Stimulated activated CD8-positive, alpha-beta memory T cell treated with anti-CD3 and anti-CD28 coated beads, Interleukin-12 subunit alpha, Interleukin-12 subunit beta, amount 100 ng/mL, for 24 hours (primary cell): ENCODE data around the gene KIF23.
"Not testable (repeated sequence)": the region's sequence is repeated elsewhere in the genome, so short reads cannot be mapped to it uniquely, and the experiment has no call there.

Experiments
- DNase-seq: peaks from one replicate; pipeline ENCODE4 v3.0.0-alpha.2; 2020; ENCODE audit errors: extremely low read depth

The KIF23 gene

DNA sequence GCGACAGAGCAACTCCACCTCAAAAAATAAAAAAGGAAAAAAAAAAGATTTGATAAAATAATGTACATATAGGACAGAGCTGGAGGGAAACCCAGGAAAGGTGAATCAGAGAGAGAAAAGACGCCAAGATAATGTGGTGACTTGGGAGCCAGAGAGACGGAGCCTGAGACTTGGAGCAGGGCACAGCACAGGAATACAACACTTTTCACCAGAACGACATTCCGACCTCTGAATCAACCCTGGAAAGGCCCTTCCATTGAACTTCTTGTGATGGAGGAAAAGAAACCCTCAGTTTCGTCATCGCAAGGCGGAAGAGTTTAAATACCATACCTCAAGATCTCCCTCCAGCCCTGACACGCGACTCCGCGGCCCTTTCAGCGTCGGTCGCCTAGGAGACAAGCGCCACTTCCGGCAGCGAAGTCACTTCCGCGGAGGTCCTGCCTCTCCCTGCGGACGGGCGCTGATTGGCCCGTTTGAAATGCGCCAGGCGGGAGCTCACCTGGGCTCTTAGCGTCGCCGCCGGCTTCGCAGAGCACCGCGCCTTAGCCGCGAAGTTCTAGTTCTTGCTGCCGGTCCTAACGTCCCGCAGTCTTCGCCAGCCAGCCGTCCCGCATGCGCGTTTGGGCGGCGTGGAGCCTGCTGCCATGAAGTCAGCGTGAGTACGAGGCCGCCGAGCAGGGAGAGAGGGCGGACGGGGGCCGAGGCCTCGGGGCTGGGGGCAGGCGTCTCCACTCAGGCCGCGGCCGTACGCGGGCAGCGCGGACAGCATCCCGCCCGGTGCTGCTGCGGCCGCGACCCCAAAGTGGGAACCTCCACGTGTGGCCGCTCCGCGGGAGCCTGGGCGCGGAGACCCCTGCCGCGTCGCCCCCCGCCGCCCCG, at the start of gene KIF23:
Gene KIF23, plus strand, starts transcription at position 528 of the 879 bp plus-strand sequence. Its CDS starts 117 bp downstream, at position 645.
- peak; percentile 85 for DNase-seq

DNA sequence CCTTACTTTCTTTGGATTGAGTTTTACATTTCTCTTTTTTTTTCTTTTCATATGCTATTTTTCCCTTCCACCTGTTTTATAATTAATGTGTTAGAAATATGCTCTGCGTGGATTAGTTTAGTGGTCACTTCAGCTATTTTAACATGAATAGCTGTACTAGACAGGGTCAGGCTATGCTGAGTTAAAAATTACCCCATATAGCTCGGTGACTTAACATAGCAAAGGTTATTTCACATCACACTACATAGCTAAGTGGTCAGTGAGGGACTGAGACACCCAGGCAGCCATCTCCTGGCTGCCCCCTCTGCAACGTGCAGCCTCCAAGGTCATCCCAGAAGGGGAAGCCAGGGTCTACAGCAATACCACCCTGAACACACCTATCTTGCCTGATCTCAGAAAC, 46.9 kb upstream of the KIF23 start:
- no peak for DNase-seq

DNA sequence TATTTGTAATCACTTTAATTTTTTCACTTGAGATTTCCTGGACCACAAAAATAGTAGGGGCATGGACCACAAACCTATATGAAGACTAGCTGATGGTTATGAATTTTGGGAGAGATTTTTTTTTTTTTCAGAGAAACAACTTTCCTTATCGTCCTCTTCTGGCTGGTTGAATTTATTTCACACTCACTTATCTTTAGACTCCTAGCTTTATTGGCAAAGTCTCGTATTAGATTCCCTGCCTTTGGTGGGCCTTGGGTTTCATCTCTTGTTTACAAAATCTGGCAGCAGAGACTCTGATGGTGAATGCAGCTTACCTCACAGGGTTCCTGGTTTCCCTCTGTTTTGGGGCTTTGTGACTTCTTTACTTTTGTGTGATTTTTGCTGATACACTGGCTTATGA, 44.5 kb upstream of the KIF23 start:
- DNase-seq: no peak

DNA sequence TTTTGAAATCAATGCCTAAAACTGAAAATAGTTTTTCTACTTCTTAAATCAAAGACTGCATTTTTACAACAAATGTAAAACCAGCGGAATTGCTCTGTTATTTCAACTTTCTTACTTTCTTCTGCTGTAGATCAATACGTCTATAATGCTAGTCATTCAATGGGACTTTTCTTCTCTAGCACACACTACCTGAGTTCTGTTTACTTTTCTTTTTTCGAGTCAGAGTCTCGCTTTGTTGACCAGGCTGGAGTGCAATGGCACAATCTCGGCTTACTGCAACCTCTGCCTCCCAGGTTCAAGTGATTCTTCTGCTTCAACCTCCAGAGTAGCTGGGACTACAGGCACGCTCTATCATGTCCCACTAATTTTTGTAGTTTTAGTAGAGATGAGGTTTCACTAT, 40.7 kb upstream of the KIF23 start:
- no peak for DNase-seq

DNA sequence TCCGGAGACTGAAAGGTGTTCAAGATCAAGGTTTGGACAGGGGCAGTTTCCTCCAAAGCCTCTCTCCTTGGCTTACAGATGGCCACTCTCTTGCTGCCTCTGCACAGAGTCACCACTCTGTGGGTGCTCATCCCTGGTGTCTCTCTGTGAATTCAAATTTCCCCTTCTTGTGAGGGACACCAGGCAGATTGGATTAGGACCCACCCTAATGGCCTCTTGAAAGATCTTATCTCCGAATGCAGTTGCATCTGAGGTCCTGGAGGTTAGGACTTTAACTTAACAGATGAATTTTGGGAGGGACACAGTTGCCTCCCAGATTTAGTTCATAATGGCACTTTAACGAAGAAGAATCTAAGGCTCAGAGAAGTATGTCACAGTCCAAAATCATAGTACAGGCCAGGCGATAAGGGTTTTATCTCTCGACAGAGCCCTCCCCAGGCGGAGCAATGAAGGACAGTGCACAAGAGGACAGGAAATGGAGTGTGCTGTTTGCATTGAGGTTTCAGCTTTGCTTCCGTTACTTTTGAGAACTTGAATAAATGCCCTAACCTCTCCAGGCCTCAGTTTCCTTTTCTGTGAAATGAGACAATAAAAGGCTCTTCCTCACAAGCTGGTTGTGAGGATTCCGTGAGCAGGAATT, 38.9 kb upstream of the KIF23 start:
- DNase-seq: no peak

DNA sequence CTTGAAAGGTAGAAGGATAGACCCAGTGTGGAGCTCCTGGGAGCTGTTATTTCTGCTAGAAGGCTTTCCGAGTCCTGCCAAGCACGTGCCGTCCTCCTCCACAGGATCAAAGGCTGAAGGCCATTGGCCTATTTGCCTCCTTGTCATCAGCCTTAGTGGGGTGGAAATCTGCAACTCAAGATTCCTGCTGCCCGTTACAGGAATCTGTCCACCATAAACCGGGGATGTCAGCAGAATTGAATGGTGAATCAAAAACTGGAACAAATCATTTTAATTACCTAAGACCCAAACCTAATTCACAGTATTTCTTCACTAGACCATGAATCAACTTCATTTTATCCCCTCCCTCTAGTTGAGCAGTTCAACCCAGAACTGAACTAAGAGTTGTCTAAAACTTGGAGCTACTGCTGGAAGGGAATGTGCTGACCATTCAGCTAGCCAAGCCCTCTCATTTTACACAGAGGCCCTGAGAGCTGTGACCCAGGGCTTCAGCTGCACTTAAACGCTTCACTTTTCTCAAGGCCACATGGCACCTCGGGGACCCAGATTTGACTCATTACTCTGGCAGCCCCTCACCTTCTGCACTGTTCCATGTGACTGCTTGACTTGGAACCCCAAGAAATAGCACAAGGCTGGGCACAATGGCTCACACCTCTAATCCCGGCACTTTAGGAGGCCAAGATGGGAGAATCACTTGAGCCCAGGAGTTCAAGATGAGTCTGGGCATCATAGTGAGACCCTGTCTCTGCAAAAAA, 36.8 kb upstream of the KIF23 start:
- no peak for DNase-seq

DNA sequence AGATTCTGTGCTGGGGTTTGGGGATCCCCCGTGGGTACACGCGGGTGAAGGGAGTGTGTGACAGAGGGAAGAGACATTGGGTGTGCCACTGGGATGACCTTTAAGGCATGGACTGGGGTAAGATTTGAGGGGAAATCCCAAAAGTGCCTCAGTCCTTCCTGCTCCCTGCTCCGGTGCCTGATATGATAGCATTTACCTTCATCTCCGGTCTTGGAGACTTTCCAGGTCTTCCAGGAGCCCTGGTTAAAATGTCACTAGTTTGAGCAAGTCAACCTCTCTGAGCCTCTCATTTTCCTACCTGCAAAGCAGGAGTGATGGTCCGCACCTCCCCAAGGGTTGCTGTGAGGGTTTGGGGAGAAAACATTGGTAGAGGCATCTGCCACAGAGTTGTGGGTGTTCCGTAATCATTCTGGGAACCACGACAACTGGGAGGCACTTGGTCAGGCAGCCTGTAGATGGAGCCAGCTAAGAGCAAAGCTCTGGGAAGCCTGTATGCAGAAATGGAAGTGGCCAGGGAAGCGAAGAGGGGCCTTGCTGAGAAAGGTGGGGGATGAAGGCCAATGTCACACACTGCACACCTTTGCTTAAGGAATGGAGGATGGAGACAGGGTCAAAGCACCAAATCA, 33.9 kb upstream of the KIF23 start:
- DNase-seq: no peak

DNA sequence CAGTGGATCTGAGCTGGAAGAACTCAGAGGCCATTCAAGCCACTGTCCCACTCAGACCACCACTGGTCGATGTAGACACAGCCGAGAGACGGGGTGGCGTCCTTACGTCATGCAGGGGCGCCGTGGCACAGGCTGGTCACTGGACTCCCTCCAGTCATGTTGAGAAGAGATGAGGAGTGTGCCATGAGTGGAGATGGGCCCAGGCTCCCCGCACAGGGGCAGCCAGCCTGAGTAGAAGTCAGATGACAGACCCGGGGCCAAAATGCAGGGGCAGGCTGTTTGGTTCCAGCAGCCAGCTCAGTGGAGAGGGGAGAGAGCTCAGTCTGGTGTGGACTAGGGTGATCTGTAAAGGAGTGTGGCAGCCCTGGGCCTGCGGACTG, 33.4 kb upstream of the KIF23 start:
- no peak for DNase-seq

DNA sequence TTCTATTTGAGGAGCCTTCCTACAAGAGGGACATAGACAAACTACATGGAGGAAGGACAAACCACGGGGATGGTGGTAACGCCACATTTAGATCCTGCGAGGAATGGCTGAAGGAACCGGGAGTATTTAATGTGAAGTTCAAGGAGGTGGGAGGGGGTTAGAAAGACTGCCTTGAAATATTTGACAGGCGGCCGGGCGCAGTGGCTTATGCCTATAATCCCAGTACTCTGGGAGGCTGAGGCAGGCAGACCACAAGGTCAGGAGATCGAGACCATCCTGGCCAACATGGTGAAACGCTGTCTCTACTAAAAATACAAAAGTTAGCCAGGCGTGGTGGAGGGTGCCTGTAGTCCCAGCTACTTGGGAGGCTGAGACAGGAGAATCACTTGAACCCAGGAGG, 32.0 kb upstream of the KIF23 start:
- not testable (repeated sequence) for DNase-seq

DNA sequence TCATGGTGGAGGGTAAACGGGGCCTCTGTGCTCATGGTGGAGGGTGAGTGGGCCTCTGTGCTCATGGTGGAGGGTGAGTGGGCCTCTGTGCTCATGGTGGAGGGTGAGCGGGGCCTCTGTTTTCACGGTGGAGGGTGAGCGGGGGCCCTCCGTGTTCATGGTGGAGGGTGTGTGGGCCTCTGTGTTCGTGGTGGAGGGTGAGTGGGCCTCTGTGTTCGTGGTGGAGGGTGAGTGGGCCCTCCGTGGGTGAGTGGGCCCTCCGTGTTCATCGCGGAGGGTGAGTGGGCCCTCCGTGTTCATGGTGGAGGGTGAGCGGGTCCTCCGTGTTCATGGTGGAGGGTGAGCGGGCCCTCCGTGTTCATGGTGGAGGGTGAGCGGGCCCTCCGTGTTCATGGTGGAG, 30.1 kb upstream of the KIF23 start:
- DNase-seq: not testable (repeated sequence)

DNA sequence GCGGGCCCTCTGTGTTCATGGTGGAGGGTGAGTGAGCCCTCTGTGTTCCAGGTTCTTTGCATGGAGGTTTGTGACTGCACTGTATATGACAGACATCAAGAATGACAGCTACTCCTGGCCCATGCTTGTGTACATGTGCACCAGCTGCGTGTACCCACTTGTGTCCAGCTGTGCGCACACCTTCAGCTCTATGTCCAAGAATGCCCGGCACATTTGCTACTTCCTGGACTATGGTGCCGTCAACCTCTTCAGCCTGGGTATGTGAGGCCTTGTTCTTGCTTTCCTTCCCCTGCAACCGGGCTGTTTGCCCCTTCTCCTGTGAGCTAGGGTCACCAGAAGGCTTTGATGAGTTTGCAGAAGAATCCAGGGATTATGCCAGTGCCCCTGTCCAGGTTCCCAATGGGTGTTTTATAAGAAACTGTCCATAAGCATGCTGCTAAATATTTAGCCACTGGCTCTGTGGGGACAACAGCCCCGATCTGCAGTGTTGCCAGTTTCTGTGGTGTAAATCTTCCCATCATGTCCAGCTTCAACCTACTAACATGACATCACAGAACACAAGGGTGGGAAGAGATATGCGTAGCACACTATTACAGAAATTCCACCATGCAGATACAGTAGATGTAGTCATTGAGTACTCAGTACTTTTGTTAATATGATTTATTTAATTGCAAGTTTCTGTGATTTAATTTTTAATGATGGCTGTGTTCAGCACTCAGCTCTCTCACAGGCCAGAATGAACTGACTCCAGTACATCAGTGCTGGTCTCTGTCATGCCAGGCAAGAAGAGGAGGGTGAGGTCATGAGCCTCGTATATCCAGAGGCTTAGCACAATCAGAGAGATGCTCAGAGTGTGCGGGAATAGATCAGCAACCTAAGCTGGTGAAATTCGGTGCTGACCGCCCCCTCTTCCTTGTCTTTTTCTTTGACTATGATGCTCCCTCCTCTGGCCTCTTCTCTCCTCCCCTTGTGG, 29.2 kb upstream of the KIF23 start:
- DNase-seq: no peak

DNA sequence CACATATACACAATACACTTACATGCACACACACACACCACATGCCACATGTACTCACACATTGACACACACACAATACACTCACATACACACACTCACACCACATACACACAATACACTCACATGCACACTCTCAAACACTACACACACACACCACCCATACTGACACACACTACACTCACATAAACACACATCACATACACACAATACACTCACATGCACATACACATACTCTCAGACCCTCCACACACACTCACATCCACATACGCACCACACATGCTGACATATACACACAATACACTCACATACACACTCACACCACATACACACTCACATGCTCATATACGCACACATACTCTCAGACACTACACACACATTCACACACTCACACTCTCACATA, 28.3 kb upstream of the KIF23 start:
- no peak for DNase-seq

DNA sequence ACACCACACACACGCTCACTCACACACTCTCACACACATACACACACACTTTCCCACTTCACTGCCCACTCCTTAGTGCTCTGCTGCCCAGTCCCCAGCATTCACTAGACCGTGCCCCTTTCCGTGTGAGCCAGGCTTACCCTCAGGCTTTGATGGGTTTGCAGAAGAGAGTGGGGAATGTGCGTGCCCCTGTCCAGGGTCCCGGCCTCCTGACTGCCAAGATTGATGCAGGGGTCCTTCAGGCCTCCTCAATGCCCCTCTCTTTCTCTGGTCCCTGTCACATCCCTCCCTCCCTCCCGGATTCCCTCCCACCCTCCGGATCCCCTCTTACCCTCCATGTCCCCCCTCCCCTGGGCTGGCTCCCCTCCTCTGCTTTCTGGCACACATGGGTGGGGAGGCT, 27.9 kb upstream of the KIF23 start:
- DNase-seq: no peak

DNA sequence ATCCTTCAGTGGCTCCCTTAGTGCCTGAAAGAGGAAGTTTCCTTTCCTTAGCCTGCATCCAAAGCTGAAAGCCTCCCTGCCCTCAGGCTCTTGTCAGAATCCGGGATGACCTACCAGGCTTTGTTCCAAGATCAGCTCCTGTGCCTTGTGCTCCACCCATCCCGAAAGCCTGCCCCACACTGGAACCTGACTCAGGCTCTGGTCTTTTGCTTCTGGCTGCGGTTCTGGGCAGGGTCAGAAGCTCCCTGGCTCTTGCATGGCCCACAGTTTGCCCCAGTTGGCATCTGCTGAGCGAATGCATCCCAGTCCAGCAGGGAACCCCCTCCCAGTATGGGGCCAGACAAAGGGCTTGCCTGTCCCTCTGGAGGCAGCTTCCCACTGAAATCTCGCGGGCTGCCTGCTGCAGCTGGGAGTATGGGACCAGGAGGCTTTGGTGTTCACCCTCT, 25.9 kb upstream of the KIF23 start:
- DNase-seq: no peak

DNA sequence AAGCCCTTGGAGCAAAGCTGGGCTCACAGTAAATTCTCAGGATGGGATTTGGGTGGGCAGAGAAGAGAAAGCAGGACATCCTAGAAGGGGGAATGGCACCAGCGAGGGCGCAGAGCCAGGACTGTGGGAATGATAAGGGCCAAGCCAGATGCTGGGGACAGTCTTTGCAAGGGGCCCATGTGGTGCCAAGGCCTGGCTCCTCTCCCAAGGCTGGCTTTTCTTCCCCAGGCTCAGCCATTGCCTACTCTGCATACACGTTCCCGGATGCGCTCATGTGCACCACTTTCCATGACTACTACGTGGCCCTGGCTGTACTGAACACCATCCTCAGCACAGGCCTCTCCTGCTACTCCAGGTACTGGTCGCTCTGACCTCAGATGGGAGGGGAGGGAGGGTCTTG, 24.7 kb upstream of the KIF23 start:
- no peak for DNase-seq

DNA sequence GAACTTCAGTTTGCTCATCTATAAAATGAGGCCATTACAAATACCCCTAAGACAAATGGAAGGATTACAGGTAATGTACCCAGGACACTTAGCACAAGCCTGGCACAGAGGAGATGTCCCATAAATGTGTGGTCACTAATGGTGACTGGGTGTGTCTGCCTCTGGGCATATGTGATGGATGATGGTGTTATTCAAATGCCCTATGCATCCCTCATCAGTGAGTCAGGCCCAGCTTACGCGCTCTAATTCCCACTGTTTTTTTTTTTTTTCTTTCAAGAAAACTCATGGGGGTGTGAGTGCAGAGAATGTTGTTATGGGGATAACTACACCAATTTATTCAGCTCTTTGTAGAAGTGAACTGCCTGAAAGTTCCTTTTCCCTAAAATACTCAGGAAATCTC, 23.6 kb upstream of the KIF23 start:
- DNase-seq: no peak

DNA sequence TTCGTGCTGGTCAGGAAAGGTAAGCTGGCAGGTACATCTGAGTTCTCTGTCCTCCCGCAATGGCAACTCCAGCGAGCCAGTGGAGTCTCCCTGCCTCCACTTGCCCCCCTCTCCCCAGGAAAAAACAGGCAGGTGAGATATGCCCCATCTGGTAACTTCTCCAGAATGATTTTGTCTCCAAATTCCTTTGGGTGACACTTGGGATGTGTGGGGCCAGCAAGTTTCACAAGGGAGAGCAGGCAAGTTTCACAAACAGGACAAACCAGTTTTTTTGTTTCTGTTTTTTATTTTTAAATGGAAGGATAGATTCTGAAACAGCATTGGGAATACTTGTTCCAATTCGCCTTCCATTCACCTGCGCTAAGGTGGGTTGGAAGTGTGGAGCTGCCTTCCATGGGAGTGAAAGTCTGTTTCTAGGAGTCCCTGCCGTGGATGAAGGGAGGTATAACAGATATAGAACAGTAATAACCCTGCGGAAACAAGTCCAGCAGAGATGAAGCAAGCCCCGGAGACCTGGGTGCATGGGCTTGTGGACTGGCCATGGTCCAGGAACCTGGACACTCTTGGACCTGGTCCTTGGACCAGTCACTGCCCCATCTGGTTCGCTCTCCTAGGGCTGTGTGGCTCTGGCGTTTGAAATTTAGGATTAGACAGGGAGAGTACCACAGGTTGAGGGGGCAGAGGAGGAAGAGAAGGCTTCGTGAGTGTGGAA, 22.9 kb upstream of the KIF23 start:
- DNase-seq: no peak

DNA sequence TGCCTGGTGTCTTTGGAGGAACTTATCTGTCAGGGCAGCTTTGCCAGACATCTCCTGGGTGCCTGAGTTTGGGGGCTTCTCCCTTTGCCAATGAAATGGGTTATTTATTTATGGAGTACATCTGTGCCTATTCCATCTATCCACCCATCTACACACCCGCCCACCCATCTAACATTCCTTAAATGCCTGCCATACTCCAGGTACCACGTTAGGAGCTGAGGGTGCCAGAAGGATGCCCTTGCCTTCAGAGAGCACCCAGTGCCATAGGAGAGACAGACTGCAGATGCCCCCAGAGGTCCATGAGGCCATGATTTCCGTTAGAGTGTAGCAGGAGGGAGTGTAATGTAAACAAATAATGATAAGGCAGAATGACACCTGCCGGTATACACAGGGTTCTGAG, 21.8 kb upstream of the KIF23 start:
- DNase-seq: no peak

DNA sequence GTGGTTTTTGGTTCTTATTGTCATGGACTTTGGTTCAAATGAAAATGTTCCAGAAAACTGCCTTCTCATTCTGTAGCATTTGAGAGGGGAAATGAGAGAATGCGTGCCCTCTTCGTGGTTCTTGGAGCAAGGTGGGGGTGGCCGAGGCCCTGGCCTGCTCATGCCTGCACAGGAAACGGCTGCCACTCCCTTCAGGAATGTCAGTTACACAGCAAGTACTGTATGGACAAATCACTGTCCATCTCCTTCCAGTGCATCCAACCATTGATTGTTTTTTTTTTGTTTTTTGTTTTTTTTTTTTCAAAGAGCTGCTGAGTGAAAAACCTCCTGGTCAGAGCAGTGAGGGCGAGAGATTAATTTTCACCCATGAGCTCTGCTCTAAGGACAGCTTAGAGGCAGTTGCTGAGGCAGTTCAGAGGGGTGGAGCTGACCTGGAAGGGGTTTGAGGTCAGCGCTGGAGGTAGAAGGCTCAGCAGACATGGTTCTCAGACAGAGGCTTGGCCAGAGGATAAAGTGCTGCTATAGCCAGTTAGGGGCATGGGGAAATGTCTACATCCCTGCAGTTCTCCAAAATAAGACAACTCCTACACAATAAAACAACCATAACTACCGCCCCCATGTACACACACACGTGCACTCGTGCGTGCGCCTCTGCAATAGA, 20.2 kb upstream of the KIF23 start:
- no peak for DNase-seq
